Right forelimb (tissue), 1 donor: Measurements from ENCODE around the gene ADAMTS14.

Experiments
- DNase-seq: peaks from one replicate; pipeline ENCODE4 v3.0.0-alpha.2; 2018

ADAMTS14 gene

DNA sequence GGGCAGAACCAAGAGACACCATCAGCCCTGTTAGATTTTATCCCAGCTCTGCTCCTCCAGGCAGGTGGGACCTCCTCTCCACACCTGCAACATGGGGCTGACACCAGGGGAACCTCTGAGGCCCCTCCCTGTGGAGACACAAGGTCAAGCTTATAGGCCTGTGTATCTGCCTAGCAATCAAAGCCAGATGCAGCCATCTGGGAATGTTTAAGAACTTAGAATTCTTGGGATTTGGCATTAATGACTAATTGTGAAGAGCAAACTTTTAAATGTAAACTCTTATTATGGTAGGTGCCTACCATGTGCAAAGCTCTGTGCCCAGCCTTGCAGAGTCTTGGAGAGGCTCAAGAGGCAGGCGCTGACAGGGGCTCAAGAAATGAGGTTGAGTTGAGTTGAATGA lies 60.7 kb downstream of the ADAMTS14 start:
- no peak for DNase-seq

- no peak for DNase-seq
These were observed 62.9 kb downstream of the ADAMTS14 start for GRCh38 chr10:70735161-70735560.

DNA sequence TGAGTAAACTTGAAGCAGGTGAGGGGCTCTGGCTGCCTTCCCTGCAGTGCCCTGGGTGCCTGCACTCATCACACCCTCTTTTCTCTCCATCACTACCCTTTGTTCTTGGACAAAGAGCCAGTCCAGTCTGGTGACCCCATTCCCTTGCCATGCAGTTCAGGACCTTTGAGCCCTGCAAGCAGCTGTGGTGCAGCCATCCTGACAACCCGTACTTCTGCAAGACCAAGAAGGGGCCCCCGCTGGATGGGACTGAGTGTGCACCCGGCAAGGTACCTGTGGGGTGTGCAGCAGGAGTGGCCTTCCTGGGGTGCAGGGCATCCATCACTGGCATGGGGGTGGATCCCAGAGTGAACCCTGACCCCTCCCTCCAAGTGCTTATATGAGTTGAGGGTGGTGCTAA lies 64.2 kb downstream of the ADAMTS14 start:
- DNase-seq: no peak

DNA sequence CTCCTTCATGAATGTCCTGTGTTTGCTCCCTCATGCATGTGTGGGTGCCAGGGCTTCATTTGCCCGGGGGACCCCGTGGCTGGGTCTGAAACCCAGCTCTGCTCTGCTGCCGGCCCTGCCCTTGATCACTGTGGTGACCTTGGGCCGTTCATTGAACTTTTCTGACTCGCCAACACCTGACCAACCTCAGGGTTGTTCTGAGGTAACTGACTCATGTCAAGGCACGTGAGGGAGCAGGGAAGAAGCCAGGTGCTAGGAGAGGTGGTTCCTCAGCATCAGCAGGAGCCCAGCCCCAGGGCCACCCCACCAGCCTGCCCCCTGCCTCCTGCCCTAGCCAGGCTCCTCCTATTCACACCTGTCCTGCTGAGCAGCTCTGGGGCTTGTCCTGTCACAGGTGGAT lies 64.9 kb downstream of the ADAMTS14 start:
- no peak for DNase-seq

DNA sequence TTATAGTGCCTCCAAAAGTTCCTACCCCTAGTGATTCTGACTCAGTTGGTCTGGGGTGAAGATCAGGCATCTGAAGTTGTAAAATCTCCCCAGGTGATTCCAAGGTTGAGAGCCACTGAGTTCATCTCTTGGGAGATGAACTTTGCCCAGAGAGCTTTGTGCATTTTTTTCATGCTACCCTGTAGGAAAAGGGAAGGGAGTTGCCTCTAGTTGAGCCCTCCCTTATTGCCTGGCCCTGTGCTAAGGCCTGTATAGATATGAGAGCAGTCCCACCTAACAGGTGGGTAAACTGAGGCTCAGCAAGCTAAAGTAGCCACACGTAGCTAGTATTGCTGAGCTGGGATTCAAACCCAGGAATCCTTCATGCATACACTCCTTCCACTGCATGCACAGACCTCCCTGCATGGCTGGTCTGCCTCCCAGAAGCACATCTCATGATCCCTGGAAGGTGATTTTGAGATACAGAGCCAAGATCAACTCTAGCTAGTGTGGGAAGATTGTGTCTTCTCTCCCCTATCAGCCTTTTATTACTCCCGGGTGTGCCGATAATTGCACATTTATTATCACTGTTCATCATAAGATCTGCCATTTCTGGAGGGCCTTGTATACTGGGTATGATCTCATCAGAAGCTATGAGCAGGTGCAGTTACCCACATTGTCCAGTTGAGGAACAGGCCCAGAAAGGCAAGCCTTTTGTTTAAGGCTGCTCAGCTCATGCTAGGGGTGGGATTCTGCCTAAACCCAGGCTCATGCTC lies 65.9 kb downstream of the ADAMTS14 start:
- DNase-seq: no peak

GRCh38 chr10:70738761-70739121 lies 66.4 kb downstream of the ADAMTS14 start:
- DNase-seq: no peak

GRCh38 chr10:70740406-70741288 lies 68.3 kb downstream of the ADAMTS14 start:
- DNase-seq: no peak

- DNase-seq: peak; percentile 70
These were observed 70.5 kb downstream of the ADAMTS14 start for GRCh38 chr10:70742537-70743429.

- no peak for DNase-seq
These were observed 71.1 kb downstream of the ADAMTS14 start for GRCh38 chr10:70743430-70743788.

- DNase-seq: no peak
These were observed 71.6 kb downstream of the ADAMTS14 start for GRCh38 chr10:70743879-70744278.

DNA sequence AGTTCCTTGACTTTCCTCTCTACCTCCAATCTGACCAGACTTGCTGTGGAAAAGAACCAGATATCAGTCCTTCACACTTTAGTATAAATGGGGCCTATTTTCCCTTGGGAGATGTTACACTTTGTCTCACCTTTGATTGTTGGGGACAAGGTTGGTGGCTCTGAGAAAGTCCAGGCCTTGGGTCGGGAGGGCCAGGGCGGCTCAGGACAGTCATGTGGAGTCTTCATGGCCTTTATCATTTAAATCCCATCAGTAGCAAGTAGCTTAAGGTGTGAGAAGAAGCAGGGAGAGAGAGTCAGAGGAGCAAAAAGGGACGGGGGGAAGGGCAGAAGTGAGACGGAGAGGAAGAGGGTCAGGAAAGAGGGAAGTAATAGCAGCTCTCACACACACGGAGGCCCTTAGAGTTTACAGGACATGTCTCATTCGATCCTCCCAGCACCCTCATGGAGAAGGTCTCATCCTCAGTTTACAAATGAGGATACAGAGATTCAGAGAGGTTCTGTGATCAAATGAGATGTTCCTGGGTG lies 72.4 kb downstream of the ADAMTS14 start:
- DNase-seq: no peak

DNA sequence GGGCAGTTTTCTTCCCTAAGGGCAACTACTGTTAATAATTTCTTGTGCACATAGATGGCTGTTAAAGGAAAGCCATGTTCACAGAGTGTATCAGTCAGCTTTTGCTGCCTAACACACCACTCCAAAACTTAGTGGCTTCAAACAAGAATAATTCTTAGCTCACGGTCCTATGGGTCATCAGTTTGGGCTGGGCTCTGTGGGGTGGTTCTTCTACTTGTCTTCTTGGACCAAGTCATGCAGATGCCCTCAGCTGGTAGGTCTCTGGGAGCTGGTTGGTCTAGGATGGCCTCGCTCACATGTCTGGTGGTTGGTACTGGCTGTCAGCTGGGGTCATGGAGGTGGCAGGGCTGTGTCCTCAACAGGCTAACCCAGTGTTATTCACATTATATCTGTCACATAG lies 73.2 kb downstream of the ADAMTS14 start:
- no peak for DNase-seq

DNA sequence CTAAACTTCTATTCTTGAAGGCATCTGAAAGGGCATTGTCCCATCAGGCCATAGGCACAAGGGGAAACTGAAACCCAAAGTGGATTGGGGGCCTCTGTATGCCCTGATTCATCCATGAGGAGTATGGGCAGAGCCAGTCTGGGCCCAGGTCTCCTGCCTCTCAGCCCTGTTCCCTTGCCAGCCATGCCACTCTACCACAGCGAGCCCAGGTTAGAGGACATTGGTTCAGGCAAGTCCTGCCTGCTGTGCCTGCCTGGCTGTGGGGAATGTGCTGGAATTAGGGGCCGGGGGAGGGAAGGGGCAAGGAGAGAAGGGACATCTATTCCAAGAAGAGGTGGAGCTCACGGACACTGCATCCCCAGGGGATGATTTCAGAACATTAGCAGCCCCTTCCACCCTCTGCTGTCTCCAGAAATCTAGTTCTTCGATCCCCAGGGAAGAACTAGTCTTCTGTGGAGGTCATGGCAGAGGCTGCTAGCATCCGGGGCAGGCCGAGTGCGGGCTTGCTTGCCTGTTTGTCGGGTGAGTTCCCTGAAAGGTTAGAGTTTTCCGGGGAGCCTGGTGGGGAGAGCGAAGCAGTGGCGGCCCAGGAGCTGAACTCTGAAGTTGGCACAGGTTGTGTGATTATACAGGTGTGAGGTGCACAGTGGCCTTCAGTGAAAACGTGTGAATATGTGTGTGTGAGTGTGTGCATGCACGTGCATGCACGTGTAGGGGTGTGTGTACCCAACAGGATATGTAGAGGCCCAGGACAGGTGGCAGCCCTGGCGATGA lies 75.1 kb downstream of the ADAMTS14 start:
- no peak for DNase-seq

DNA sequence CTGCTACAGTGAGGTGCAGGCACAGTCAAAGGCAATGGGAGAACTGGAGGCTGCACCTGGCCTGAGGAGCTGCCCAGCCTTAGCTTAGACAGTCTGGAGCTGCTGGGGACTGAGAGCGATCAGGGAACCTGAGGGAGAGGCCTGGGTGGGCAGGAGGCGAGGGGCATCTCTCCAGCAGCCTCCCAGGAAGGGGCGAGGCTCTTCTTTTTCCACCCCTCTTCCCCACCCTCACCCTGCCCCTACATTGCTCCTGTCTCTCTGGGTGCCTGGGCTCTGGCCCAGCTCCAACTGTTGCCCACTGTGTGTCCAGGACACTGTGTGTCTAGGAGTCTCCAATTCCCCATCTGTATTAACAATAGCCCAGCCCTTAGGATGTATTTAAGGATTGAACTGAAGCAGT lies 76.0 kb downstream of the ADAMTS14 start:
- DNase-seq: no peak

GRCh38 chr10:70748801-70749573 lies 76.7 kb downstream of the ADAMTS14 start:
- no peak for DNase-seq

DNA sequence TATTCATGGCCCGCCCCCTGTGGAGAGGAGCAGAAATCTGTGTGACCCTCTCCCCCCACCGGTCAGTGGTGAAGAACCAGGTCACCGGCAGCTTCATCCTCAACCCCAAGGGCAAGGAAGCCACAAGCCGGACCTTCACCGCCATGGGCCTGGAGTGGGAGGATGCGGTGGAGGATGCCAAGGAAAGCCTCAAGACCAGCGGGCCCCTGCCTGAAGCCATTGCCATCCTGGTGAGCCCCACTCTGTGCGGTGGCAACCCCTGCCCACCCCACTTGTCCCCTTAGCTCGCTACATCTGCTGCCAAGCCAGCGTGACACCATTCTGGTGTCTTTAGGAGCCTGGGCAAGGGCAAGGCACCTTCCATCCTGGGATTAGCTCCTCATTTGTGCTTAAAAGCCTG lies 77.5 kb downstream of the ADAMTS14 start:
- DNase-seq: no peak

GRCh38 chr10:70750156-70750703 lies 77.9 kb downstream of the ADAMTS14 start:
- DNase-seq: no peak

DNA sequence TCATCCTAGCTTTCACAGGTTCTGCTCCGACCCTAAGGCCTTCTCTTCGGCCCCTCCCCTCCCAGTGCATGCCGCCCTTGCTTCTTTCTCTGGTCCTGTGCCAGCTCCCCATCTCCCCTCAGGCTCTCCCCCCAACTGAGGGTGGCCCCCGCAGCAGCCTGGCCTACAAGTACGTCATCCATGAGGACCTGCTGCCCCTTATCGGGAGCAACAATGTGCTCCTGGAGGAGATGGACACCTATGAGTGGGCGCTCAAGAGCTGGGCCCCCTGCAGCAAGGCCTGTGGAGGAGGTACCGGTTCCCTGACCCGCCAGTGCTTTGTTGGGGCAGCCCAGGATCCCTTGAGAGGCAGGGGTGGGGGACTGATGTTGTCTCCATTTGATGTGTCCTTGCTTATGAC lies 79.0 kb downstream of the ADAMTS14 start:
- no peak for DNase-seq

- DNase-seq: no peak
These were observed 79.7 kb downstream of the ADAMTS14 start for GRCh38 chr10:70751991-70752390.

- DNase-seq: no peak
These were observed 80.3 kb downstream of the ADAMTS14 start for GRCh38 chr10:70752571-70752970.

DNA sequence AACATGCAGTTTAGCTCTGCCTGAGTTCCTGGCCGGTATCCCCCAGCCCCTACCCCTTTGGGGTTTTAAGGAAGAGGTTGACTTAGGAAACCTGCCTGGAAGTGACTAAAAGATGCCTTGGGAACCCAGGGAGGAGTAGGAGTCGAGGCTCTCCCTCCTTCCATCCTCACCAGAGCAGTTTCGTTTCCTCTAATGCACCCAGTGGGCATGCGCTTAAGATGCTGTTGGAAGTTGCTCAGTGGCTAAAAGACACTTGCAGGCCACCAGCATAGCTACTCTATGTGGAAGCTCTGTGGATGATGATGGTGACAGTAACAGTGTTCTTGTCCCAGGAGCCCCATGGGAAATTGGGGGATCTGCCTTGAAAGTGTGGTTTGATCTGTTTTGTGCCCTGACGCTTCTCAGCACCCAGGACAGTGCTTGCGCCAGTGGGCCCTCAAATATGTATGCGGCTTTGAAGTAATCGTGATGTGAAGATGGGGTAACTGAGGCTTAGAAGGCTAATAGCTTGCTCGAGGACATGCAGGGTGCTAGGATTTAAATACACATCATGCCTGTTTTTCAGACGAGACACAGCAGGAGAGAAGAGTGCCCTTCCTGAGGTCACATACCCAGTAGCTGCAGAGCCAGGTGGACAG lies 80.8 kb downstream of the ADAMTS14 start:
- DNase-seq: no peak
